Left ventricle myocardium inferior (tissue), 1 donor: Measurements from ENCODE around the gene NUDT22. TPM values are rescaled to one million over a fixed set of nuclear protein-coding genes. Genes with fewer than 3 reads are reported as not detected.
A peak's percentile ranks its signal among the peaks of the same experiment; 100 is the strongest.

Source experiments
- DNase-seq: peaks from one replicate; pipeline ENCODE4 v3.0.0-alpha.2; 2020
- H3K27ac ChIP-seq: fragments of 200-600 bp; replicated peaks from 2 replicates; pipeline ENCODE4 v1.8.0; 2021
- H3K27me3 ChIP-seq: fragments of 200-600 bp; 2 replicates; pipeline ENCODE4 v1.8.0; 2021; ENCODE audit warnings: low read depth
- H3K36me3 ChIP-seq: fragments of 200-600 bp; 2 replicates; pipeline ENCODE4 v1.8.0; 2021
- H3K4me1 ChIP-seq: fragments of 200-600 bp; 2 replicates; pipeline ENCODE4 v1.8.0; 2021
- H3K4me3 ChIP-seq: fragments of 200-600 bp; 2 replicates; pipeline ENCODE4 v1.8.0; 2021; ENCODE audit warnings: mild to moderate bottlenecking, moderate library complexity
- H3K9me3 ChIP-seq: fragments of 200-600 bp; replicated peaks from 2 replicates; pipeline ENCODE4 v1.8.0; 2021
- intact Hi-C: fragments of 100-400 bp; cut with micrococcal nuclease; formaldehyde crosslinking; loops from one replicate; pipeline ENCODE4 v1.11.0; 2022
- long read RNA-seq: library from polyadenylated mRNA; unstranded; transcript quantifications from one replicate; pipeline ENCODE4 v2.0.0, GENCODE V29; 2021
- total RNA-seq: library from RNA; stranded (reverse); fragmentation: NEBNext Ultra II Directional; extraction: Animal tissue kit (Norgen Biotek cat#: 25700); gene quantifications from one replicate; pipeline ENCODE4 v1.2.1, GENCODE V29; 2021
- TF ChIP-seq, protein P1 (sequence below): fragments of 200-600 bp; IDR thresholded peaks from 2 replicates; pipeline ENCODE4 v1.8.0; 2021; ENCODE audit warnings: antibody characterized with exemption, mild to moderate bottlenecking, borderline replicate concordance
- donor health status: DM: no; HTN: yes; CAD: no; lungs with severe emphysema.

The NUDT22 gene
- 65.2 TPM for total RNA-seq
- long read RNA-seq, transcript NUDT22-204 (5 exons, 986 nt), result minor isoform, 8 of 135 reads
- long read RNA-seq, transcript NUDT22-201 (6 exons, 1,094 nt), result major isoform, 36 of 135 reads
- long read RNA-seq, partial matches to known transcripts, result 63 of 135 reads
- long read RNA-seq, other reads (novel, unspliced or antisense), result 28 of 135 reads

- H3K27me3 ChIP-seq, result no peaks in the 10 kb centered on the region
- peaks cover 68% of the 10 kb centered on the region for H3K4me1 ChIP-seq
- peaks cover 6% of the 10 kb centered on the region for H3K36me3 ChIP-seq
- DNase-seq, result peak; percentile 93
- no peaks in the 10 kb centered on the region for H3K9me3 ChIP-seq
- TF ChIP-seq, protein P1, sequence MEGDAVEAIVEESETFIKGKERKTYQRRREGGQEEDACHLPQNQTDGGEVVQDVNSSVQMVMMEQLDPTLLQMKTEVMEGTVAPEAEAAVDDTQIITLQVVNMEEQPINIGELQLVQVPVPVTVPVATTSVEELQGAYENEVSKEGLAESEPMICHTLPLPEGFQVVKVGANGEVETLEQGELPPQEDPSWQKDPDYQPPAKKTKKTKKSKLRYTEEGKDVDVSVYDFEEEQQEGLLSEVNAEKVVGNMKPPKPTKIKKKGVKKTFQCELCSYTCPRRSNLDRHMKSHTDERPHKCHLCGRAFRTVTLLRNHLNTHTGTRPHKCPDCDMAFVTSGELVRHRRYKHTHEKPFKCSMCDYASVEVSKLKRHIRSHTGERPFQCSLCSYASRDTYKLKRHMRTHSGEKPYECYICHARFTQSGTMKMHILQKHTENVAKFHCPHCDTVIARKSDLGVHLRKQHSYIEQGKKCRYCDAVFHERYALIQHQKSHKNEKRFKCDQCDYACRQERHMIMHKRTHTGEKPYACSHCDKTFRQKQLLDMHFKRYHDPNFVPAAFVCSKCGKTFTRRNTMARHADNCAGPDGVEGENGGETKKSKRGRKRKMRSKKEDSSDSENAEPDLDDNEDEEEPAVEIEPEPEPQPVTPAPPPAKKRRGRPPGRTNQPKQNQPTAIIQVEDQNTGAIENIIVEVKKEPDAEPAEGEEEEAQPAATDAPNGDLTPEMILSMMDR, result peak; percentile 34
- peak within 1 kb of the TSS; percentile 95 for H3K4me3 ChIP-seq
- intact Hi-C loops, result no loop called here
- H3K27ac ChIP-seq, result peak within 1 kb of the TSS; percentile 98
Observed at GRCh38 chr11:64225608-64226506, at the start of gene NUDT22, which contains the start of gene TRPT1. Gene NUDT22 (plus strand): TSS chr11:64226274. CDS start chr11:64226653, 379 bp downstream. Gene TRPT1 (minus strand): TSS chr11:64226186. CDS start chr11:64225860, 326 bp downstream.

DNA sequence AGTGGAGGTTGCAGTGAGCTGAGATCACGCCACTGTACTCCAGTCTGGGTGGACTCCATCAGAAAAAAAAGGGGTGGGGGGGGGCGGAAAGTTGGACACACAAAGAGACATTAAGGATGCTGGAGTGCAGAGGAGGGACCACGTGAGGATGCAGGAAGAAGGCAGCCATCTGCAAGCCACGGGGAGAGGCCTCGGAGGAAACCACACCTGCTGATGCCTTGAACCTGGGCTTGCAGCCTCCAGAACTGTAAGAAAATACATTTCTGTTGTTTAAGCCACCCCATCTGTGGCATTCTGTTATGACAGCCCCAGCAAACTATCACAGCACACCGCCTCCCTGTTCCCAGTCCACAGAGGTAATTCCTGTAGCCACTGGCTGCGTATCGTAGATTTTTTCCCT lies 49.3 kb upstream of the NUDT22 start:
- Histone ChIP-seq H3K4me3 (no peak overlapping the region), H3K27ac (no peak overlapping the region), H3K27me3 (no peaks in the 10 kb centered on the region), H3K36me3 (no peaks in the 10 kb centered on the region), H3K9me3 (peaks cover 7% of the 10 kb centered on the region), H3K4me1 (peaks cover 19% of the 10 kb centered on the region)
- intact Hi-C loops, result no loop called here
- DNase-seq, result no peak
- TF ChIP-seq, protein P1, result no peak

DNA sequence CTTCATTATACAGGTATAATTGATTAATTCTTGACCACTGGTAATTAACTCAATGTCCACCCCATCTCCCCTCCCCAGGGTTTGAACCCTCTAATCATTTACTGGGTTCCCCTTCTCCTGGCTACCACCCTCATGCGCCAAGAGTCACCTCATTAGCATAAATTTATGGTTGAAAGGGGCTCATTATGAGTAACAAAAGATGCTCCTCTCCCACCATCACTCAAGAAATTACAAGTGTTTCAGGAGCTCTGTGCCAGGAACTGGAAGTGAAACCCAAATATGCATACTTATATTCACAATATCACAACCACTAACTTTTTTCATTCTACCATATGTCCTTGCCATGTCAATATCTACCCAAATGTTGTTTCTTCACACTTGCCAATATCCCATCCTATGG lies 47.9 kb upstream of the NUDT22 start:
- no peak for DNase-seq
- Histone ChIP-seq H3K27me3 (no peaks in the 10 kb centered on the region), H3K4me3 (no peak overlapping the region), H3K9me3 (peaks cover 7% of the 10 kb centered on the region), H3K27ac (no peak overlapping the region), H3K36me3 (no peaks in the 10 kb centered on the region), H3K4me1 (peaks cover 34% of the 10 kb centered on the region)
- intact Hi-C loops, result no loop called here
- TF ChIP-seq, protein P1, result no peak

DNA sequence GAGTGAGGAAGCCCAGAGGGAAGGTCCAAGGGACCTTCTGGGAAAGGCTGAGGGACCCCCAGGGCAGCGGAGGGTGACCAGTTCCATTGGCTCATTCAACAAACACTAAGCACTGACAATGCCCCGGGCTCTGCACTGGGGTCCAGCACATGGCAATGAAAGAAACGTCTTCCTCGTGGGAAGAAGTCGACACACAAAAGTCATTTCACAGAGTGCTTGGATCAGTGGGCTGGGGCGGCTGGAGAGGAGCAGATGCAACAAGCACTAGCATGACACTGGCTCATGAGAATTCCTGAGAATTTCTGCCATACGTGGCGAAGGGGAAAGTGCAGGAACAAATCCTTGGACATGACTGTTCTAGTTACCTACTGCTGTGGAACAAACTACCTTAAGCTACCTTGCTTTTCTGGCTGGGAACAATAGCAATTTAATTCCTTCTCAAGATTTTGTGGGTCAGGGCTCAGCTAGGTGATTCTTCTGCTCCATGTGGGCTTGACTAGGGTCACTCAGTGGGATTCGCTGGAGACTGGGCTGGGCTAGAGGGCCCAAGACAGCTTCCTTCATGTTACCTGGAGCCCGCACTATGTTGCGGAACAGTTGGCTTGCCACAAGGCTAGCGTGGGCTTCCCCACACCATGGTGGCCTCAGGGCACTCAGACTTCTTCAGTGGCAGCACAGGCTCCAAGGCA lies 47.0 kb upstream of the NUDT22 start:
- Histone ChIP-seq H3K9me3 (peaks cover under 1% of the 10 kb centered on the region), H3K4me3 (no peak overlapping the region), H3K27me3 (no peaks in the 10 kb centered on the region), H3K27ac (no peak overlapping the region), H3K4me1 (peaks cover 43% of the 10 kb centered on the region), H3K36me3 (no peaks in the 10 kb centered on the region)
- intact Hi-C loops, result no loop called here
- TF ChIP-seq, protein P1, result no peak
- DNase-seq, result no peak

- H3K4me3 ChIP-seq, result peak overlapping the region; percentile 54
- TF ChIP-seq, protein P1, result no peak
- no peaks in the 10 kb centered on the region for H3K9me3 ChIP-seq
- peak overlapping the region; percentile 92 for H3K27ac ChIP-seq
- H3K4me1 ChIP-seq, result peaks cover 56% of the 10 kb centered on the region
- no peaks in the 10 kb centered on the region for H3K27me3 ChIP-seq
- H3K36me3 ChIP-seq, result no peaks in the 10 kb centered on the region
- no peak for DNase-seq
- intact Hi-C loops, result no loop called here
Observed at GRCh38 chr11:64180891-64181290, 45.2 kb upstream of the NUDT22 start.
